ENCODE measurements around the gene GALNT11.

GRCh38 chr7:152129682-152130081 is 104.2 kb downstream of the GALNT11 start:
- TF ChIP-seq CTCF (IDR thresholded peaks at IDR 0.05), result no peak
- no peak for TF ChIP-seq POLR2A (IDR thresholded peaks at IDR 0.05)

All from gastroesophageal sphincter (tissue), 3 donors.